Ascending aorta (tissue), 2 donors: Measurements from ENCODE around the gene TRPV2. TPM values are rescaled to one million over a fixed set of nuclear protein-coding genes. Genes with fewer than 3 reads are reported as not detected.
A peak's percentile ranks its signal among the peaks of the same experiment; 100 is the strongest.

Source experiments
- DNase-seq, 2 donors: peaks; one replicate each; pipeline ENCODE4 v3.0.0-alpha.2; 2019; ENCODE audit warnings: low spot score in 2 of 2
- H3K27ac ChIP-seq, 2 donors: fragments of 200-600 bp; sonication (generic); one replicate each; pipeline ENCODE4 v1.5.1; 2016 to 2017; ENCODE audit warnings: mild to moderate bottlenecking in 1 of 2
- H3K27me3 ChIP-seq: fragments of 200-600 bp; sonication (generic); one replicate; pipeline ENCODE4 v1.5.1; 2017
- H3K36me3 ChIP-seq, 2 donors: fragments of 200-600 bp; sonication (generic); one replicate each; pipeline ENCODE4 v1.5.1; 2016
- H3K4me1 ChIP-seq, 2 donors: fragments of 200-600 bp; sonication (generic); one replicate each; pipeline ENCODE4 v1.5.1; 2016 to 2017; ENCODE audit warnings: mild to moderate bottlenecking in 1 of 2
- H3K4me3 ChIP-seq, 2 donors: fragments of 200-600 bp; sonication (generic); one replicate each; pipeline ENCODE4 v1.5.1; 2016 to 2017; ENCODE audit warnings: mild to moderate bottlenecking in 1 of 2
- H3K9me3 ChIP-seq, 2 donors: fragments of 200-600 bp; sonication (generic); one replicate each; pipeline ENCODE4 v1.5.1; 2016
- CTCF ChIP-seq, 3 experiments: fragments of 200-600 bp in 2 of 3; fragments of 450-650 bp in 1 of 3; sonication (generic) in 2 of 3; IDR thresholded peaks; one replicate each; pipeline ENCODE4 v1.5.1; 2016 to 2019; ENCODE audit warnings: antibody characterized with exemption in 3 of 3, mild to moderate bottlenecking in 1 of 3, moderate library complexity in 1 of 3
- intact Hi-C: fragments of 100-400 bp; cut with DNase I; formaldehyde crosslinking; loops from one replicate; pipeline ENCODE4 v1.15.1; 2023
- total RNA-seq: library from RNA; depleted of rRNA; stranded (reverse); fragments of >200 nt; gene quantifications from one replicate; pipeline ENCODE4 v1.1.0, GENCODE V29; 2016

The TRPV2 gene
- total RNA-seq, 1 donor from 2014 or later = 26.1 TPM

GRCh38 chr17:16477666-16478065 lies 62.3 kb downstream of the TRPV2 start:
- Histone ChIP-seq H3K4me1 (peaks cover 7 to 21% of the 10 kb centered on the region in 2 donors), H3K27ac (peak overlapping the region; percentile 79 to 89), H3K4me3 (no peak overlapping the region), H3K9me3 (no peaks in the 10 kb centered on the region), H3K27me3 (no peaks in the 10 kb centered on the region), H3K36me3 (no peaks in the 10 kb centered on the region)
- intact Hi-C loops = loop anchor here (1.0 kb wide), 2 partner anchors 10 to 15 kb away; partner anchors contain the start of gene LRRC75A
- no peak for DNase-seq
- TF ChIP-seq CTCF (IDR thresholded peaks at IDR 0.05) = no peak

GRCh38 chr17:16478649-16479048 lies 63.3 kb downstream of the TRPV2 start:
- intact Hi-C loops = loop anchor here (1.0 kb wide), 1 partner anchor 9 kb away; no protein-coding TSS in a partner anchor
- no peaks in the 10 kb centered on the region for H3K9me3 ChIP-seq
- no peak overlapping the region for H3K4me3 ChIP-seq
- H3K27ac ChIP-seq = peak overlapping the region; percentile 79 to 89
- no peaks in the 10 kb centered on the region for H3K27me3 ChIP-seq
- peaks cover 7 to 21% of the 10 kb centered on the region in 2 donors for H3K4me1 ChIP-seq
- DNase-seq = no peak
- TF ChIP-seq CTCF (IDR thresholded peaks at IDR 0.05) = no peak
- H3K36me3 ChIP-seq = no peaks in the 10 kb centered on the region

GRCh38 chr17:16479264-16479663 lies 63.9 kb downstream of the TRPV2 start:
- DNase-seq = no peak
- intact Hi-C loops = no loop called here
- no peaks in the 10 kb centered on the region for H3K36me3 ChIP-seq
- H3K9me3 ChIP-seq = no peaks in the 10 kb centered on the region
- peaks cover 7 to 25% of the 10 kb centered on the region in 2 donors for H3K4me1 ChIP-seq
- no peak overlapping the region for H3K4me3 ChIP-seq
- peak overlapping the region; percentile 79 to 89 for H3K27ac ChIP-seq
- no peaks in the 10 kb centered on the region for H3K27me3 ChIP-seq
- no peak for TF ChIP-seq CTCF (IDR thresholded peaks at IDR 0.05)

- H3K27ac ChIP-seq = no peak overlapping the region
- no peak overlapping the region for H3K4me3 ChIP-seq
- intact Hi-C loops = no loop called here
- TF ChIP-seq CTCF (IDR thresholded peaks at IDR 0.05) = no peak
- peaks cover 7 to 40% of the 10 kb centered on the region in 2 donors for H3K4me1 ChIP-seq
- H3K27me3 ChIP-seq = no peaks in the 10 kb centered on the region
- H3K36me3 ChIP-seq = no peaks in the 10 kb centered on the region
- no peak for DNase-seq
- no peaks in the 10 kb centered on the region for H3K9me3 ChIP-seq
These were observed 65.6 kb downstream of the TRPV2 start for GRCh38 chr17:16480995-16481394.

- Histone ChIP-seq H3K4me1 (peaks cover 7 to 44% of the 10 kb centered on the region in 2 donors), H3K9me3 (no peaks in the 10 kb centered on the region), H3K27me3 (no peaks in the 10 kb centered on the region), H3K27ac (no peak overlapping the region), H3K4me3 (no peak overlapping the region), H3K36me3 (no peaks in the 10 kb centered on the region)
- no peak for DNase-seq
- intact Hi-C loops = no loop called here
- no peak for TF ChIP-seq CTCF (IDR thresholded peaks at IDR 0.05)
These were observed 66.9 kb downstream of the TRPV2 start for GRCh38 chr17:16482253-16482652.
